ENCODE measurements around the gene FOXP1. TPM values are rescaled to one million over a fixed set of nuclear protein-coding genes. Genes with fewer than 3 reads are reported as not detected.

FOXP1 gene
- total RNA-seq, 4 donors from 2014 or later = 86.4 to 107 (median 93.8) TPM

- WGBS, 2 donors = 36 to 38% methylated on average over 17 of the region's 17 CpGs
- peaks cover 0 to 45% (median 6%) of the 10 kb centered on the region in 4 donors for H3K4me1 ChIP-seq
- TF ChIP-seq EP300 (IDR thresholded peaks at IDR 0.05) = no peak
- TF ChIP-seq POLR2A (IDR thresholded peaks at IDR 0.05) = no peak
- no peak for TF ChIP-seq CTCF (IDR thresholded peaks at IDR 0.05)
Measured at GRCh38 chr3:71580636-71581456, 2.7 kb downstream of the FOXP1 start.

GRCh38 chr3:71579935-71580406 lies 3.6 kb downstream of the FOXP1 start:
- H3K4me1 ChIP-seq = peaks cover 0 to 36% (median 6%) of the 10 kb centered on the region in 4 donors
- no peaks in the 10 kb centered on the region for H3K9me3 ChIP-seq
- H3K27me3 ChIP-seq = no peaks in the 10 kb centered on the region
- no peak for TF ChIP-seq POLR2A (IDR thresholded peaks at IDR 0.05)
- TF ChIP-seq EP300 (IDR thresholded peaks at IDR 0.05) = no peak
- TF ChIP-seq CTCF (IDR thresholded peaks at IDR 0.05) = no peak
- peak overlapping the region in 3 of 4 donors; percentile 93 to 98 (median 96) for H3K27ac ChIP-seq
- no peaks in the 10 kb centered on the region for H3K36me3 ChIP-seq
- H3K4me3 ChIP-seq = peak overlapping the region in 1 of 4 donors; percentile 78
- WGBS, 2 donors = 62 to 64% methylated on average over 4 of the region's 4 CpGs
- DNase-seq (ENCODE audit: low spot score in 2 of 2) = peak in 1 of 2 donors; percentile 9

More at GRCh38 chr3:71580636-71581456, 2.7 kb downstream of the FOXP1 start:
- Histone ChIP-seq H3K9me3 (no peaks in the 10 kb centered on the region), H3K27me3 (no peaks in the 10 kb centered on the region), H3K36me3 (no peaks in the 10 kb centered on the region), H3K27ac (peak overlapping the region; percentile 93 to 99 (median 97)), H3K4me3 (peak overlapping the region; percentile 77 to 91 (median 84))
- DNase-seq (ENCODE audit: low spot score in 2 of 2) = no peak

GRCh38 chr3:71579326-71579934 lies 4.1 kb downstream of the FOXP1 start:
- 58% methylated on average over 7 of the region's 7 CpGs for WGBS, 2 donors
- Histone ChIP-seq H3K27ac (peak overlapping the region in 3 of 4 donors; percentile 93 to 98 (median 96)), H3K4me1 (peaks cover 0 to 36% (median 6%) of the 10 kb centered on the region in 4 donors), H3K27me3 (no peaks in the 10 kb centered on the region), H3K36me3 (no peaks in the 10 kb centered on the region), H3K9me3 (no peaks in the 10 kb centered on the region), H3K4me3 (peak overlapping the region in 1 of 4 donors; percentile 78)
- DNase-seq (ENCODE audit: low spot score in 2 of 2) = no peak
- TF ChIP-seq EP300 (IDR thresholded peaks at IDR 0.05) = no peak
- TF ChIP-seq POLR2A (IDR thresholded peaks at IDR 0.05) = no peak
- no peak for TF ChIP-seq CTCF (IDR thresholded peaks at IDR 0.05)

GRCh38 chr3:71578054-71578751 lies 5.3 kb downstream of the FOXP1 start:
- no peaks in the 10 kb centered on the region for H3K9me3 ChIP-seq
- H3K27ac ChIP-seq = peak overlapping the region in 3 of 4 donors; percentile 1 to 98 (median 27)
- H3K4me3 ChIP-seq = no peak overlapping the region
- H3K36me3 ChIP-seq = no peaks in the 10 kb centered on the region
- no peak for DNase-seq (ENCODE audit: low spot score in 2 of 2)
- no peak for TF ChIP-seq POLR2A (IDR thresholded peaks at IDR 0.05)
- TF ChIP-seq EP300 (IDR thresholded peaks at IDR 0.05) = no peak
- TF ChIP-seq CTCF (IDR thresholded peaks at IDR 0.05) = no peak
- H3K27me3 ChIP-seq = no peaks in the 10 kb centered on the region
- 68 to 76% methylated on average over 6 of the region's 6 CpGs for WGBS, 2 donors
- peaks cover 0 to 36% (median 6%) of the 10 kb centered on the region in 4 donors for H3K4me1 ChIP-seq
